NCI-H748 (cell line): ENCODE measurements around the gene CERS1.

Experiments
- DNase-seq: peaks from one replicate; lab custom pipeline; 2025; ENCODE audit not compliant: unreplicated experiment; lab: John Stamatoyannopoulos, UW

Gene CERS1

GRCh38 chr19:18876865-18877264, 19.1 kb downstream of the CERS1 start:
- no peak for DNase-seq

- DNase-seq = no peak
These were observed 20.2 kb downstream of the CERS1 start for GRCh38 chr19:18875726-18876125.

- DNase-seq = no peak
These were observed 24.4 kb downstream of the CERS1 start for GRCh38 chr19:18871543-18871942.

- no peak for DNase-seq
These were observed 25.3 kb downstream of the CERS1 start for GRCh38 chr19:18870531-18871172.

- no peak for DNase-seq
These were observed 26.0 kb downstream of the CERS1 start for GRCh38 chr19:18869781-18870530.

GRCh38 chr19:18869023-18869618, 26.8 kb downstream of the CERS1 start:
- DNase-seq = no peak

DNA sequence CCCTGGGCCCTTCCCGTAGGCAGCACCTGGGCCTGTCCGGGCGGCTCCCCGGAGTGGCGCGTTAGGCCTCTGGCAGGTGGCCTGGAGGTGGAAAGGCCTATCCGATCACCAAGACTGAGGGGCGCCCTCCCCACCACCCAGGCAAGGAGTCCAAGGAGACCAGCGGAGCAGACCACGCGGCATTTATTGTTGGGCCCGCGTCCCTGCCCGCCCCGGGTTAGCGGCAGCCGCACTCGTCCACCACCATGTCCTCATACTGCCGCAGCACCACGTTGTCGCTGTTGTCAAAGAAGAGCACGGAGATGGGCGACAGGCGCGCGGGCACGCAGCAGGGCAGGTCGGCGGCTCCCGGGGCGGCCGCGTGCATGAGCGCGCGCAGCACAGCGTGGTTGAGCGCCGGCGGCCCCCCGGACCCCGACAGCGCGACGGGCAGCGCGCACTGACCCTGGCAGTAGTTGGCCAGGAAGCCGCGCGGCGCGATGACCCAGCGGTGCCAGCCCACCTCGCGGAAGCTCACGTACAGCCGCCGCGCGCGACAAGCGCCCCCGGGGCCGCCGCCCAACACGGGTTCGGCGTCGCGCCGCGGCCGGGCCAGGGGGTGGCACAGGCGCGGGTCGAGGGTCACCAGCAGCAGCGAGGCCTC, 27.5 kb downstream of the CERS1 start:
- DNase-seq = no peak

DNA sequence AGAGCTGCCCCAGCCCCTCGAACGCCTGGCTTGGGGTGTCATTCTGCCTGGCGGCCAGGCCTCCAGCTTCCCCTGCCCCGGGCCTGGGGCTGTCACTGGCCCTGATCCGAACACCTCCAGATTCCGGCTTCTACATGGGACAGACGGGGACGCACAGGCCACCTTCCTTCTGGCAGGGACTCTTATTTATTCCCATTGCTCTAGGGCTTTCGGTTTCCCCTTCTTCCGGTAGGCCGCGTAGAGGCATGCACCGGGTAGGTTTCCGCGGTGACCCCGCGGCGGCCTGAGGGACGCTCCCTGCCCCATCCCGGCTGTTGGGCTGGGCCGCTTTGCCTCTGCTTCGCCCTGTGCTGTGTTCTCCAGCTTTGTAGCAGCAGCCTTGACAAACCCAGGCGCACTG, 28.2 kb downstream of the CERS1 start:
- DNase-seq = no peak

GRCh38 chr19:18867199-18867598, 28.8 kb downstream of the CERS1 start:
- DNase-seq = no peak

- DNase-seq = no peak
These were observed 29.2 kb downstream of the CERS1 start for GRCh38 chr19:18866800-18867123.

- no peak for DNase-seq
These were observed 29.8 kb downstream of the CERS1 start for GRCh38 chr19:18865973-18866799.

- no peak for DNase-seq
These were observed 30.6 kb downstream of the CERS1 start for GRCh38 chr19:18865106-18865972.

DNA sequence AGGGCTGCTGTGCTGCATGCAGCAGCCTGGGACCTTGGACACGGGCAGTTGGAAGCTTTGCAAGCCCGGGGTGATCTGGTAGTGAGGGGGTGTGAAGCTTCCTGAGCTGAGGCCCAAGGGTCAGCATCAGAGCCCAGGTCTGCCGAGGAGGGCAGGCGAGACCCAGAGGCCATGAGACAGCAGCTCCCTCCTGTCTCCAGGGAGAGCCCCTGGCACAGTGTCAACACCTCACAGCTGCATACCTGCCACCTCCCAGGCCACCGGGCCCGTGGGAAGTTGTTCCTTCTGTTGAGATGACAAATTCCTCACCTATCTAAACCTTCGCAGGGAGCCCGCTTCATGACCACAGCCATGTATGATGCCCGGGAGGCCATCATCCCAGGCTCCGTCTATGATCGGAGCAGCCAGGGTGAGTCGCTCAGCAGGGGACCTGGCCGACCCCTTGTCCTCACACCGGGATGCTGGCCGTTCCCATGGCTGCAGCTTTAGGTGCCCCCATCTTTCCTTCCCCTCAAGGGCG, 32.1 kb downstream of the CERS1 start:
- DNase-seq = no peak

DNA sequence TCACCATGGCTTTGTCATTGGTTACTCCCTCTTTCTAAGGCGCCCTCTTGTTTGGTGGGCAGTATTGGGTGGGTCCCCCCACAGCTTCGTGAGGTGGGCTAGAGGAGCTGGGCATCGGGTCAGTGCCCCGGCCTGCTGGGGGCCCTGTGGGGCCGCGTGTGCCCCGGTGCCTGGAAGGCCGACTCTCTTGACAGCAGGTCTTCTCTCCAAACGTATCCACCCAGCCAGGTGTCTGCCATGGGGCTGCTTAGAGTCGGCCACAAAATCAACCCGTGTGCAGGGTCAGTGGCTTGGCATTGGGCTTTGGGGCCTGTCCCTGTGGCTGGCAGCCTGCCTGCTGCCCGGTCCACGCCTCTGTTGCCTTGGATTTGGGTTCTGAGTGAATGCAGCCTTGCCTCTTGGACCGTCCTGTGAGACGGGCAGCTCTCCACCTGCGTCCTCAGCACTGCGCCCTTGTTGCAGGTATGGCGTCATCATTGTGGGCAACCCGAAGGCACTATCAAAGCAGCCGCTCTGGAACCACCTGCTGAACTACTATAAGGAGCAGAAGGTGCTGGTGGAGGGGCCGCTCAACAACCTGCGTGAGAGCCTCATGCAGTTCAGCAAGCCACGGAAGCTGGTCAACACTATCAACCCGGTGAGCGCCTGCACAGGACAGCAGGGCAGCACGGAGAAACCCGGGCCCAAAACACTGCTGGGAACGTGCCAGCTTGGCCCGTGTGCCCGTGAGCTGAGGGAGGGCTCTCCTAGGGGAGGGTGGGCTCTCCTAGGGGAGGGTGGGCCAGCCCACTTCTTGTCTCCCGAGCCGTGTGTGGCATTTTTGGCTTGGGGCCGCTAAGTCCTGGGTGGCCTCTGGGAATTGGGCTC, 32.7 kb downstream of the CERS1 start:
- no peak for DNase-seq

DNA sequence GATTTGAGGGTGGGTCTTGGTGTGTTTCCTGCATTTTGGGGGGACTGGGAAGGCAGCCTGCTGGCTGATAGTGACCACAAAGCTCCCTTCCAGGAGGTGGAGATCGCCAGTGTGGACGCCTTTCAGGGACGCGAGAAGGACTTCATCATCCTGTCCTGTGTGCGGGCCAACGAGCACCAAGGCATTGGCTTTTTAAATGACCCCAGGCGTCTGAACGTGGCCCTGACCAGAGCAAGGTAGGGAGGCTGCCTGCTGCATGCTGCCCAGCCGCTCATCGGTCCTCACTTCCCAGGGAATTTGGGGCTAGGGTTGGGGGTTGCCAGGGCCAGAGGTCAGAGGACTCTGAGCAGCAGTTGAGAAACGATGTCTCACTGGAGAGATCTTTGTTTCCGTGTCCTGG, 34.0 kb downstream of the CERS1 start:
- no peak for DNase-seq

GRCh38 chr19:18861235-18861634, 34.7 kb downstream of the CERS1 start:
- DNase-seq = no peak

DNA sequence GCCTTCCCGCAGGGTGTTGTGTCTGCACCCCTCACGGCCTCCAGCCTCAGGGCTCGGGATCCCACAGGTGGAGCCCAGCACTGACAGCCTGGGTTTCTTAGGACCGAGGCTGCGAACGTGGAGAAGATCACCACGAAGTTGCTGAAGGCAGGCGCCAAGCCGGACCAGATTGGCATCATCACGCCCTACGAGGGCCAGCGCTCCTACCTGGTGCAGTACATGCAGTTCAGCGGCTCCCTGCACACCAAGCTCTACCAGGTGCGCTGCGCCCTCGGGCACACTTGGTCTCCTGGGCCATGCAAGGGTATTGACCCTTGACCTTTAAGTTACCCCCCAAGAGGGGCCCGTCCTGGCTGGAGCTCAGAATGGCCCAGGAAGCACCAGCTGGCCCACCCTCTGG, 35.2 kb downstream of the CERS1 start:
- DNase-seq = no peak

DNA sequence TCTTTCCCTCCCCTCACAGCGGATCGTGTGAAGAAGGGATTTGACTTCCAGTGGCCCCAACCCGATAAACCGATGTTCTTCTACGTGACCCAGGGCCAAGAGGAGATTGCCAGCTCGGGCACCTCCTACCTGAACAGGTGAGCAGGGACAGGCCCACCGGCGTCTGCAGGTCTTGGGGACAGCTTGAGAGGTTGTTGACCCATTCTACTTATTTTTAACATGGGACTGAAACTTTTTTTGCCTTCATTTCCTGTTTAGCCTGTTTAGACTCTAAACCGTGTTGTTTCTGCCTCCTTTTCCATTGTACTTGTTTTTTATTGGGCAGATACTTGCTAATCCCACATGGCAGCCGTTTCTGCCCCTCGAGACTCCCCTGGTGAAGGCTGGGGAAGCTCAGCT, 35.7 kb downstream of the CERS1 start:
- DNase-seq = no peak

DNA sequence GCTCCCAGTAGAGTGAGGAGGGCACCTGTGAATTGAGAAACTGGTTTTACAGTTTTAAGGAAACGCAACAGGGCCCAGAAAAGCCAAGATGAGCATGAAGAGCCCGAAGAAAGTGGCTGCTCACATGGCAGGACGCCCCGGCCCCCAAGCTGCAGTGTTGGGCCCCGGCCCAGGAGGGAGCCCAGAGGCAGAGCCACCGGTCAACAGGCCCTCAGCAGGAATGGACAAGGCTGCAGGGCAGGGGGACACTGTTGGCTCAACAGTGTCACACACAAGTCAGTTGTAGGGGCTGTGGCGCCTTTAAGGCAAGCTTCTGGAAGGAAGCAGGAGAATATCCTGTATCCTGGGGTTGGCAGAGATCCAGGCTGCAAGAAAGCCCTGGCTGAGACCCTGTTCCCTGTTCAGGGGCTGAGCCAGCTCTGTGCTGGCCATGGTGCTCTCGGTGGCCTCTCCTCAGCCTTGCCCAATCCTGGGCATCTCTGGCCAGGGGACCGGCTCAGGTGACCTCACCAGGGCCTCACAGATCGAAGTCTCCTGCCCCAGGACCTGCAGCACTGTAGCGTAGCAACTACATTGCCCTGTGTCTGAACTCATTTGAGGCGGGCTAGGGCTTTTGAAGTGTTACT, 36.2 kb downstream of the CERS1 start:
- no peak for DNase-seq
